K562 (cell line): ENCODE measurements around the gene FAM98C. TPM values are rescaled to one million over a fixed set of nuclear protein-coding genes. Genes with fewer than 3 reads are reported as not detected.

Experiments
- ATAC-seq: fragments of 200-7000 bp; cut with Tn5 transposase; 3 replicates; pipeline ENCODE4 v1.9.1; 2020; ENCODE audit warnings: moderate library complexity
- BruUV-seq: library from RNA; stranded (reverse); fragments of 400-500 nt; replicated peaks from 2 replicates; lab custom pipeline; 2021; lab: Mats Ljungman, UMichigan
- CTCF ChIA-PET: fragments of 300-600 bp; formaldehyde crosslinking; extraction: SDS; loops from one replicate; lab custom pipeline; 2021; ENCODE audit warnings: low intra/inter-chr PET ratio; lab: Yijun Ruan, JAX
- POLR2A ChIA-PET: fragments of 300-600, 350-650 bp; sonication (Branson Sonifier 250); formaldehyde crosslinking; extraction: SDS; loops from one replicate; lab custom pipeline; 2021; ENCODE audit warnings: antibody characterized with exemption, inconsistent platforms; lab: Yijun Ruan, JAX
- DNase-seq, 4 experiments: peaks; one replicate each; pipeline versions ENCODE4 v3.0.0 to v3.0.0-alpha.2; 2011 to 2018; ENCODE audit warnings: low spot score in 3 of 4, mixed read lengths in 3 of 4; ENCODE audit errors: extremely low read depth in 1 of 4
- FAIRE-seq: peaks from 2 replicates; lab custom pipeline; 2011; peaks lifted over from hg19 to GRCh38; lab: Jason Lieb, UNC
- H2AFZ ChIP-seq: 2 replicates; pipeline ENCODE4 v1.6.0; 2011; ENCODE audit warnings: low read depth, low read length, control low read depth, inconsistent platforms
- H3K27ac ChIP-seq: fragments of 200-600 bp; 3 replicates; pipeline ENCODE4 v1.8.0; 2011; ENCODE audit warnings: low read depth, mild to moderate bottlenecking, control low read depth, inconsistent platforms, low read length, moderate library complexity, mixed read lengths; ENCODE audit errors: extremely low read depth
- H3K27me3 ChIP-seq, 2 experiments: fragments of 300-600 bp in 1 of 2; 2 replicates in 1 of 2; 3 replicates in 1 of 2; pipeline versions ENCODE4 v1.6.0 to v1.8.0; 2011; ENCODE audit warnings: inconsistent platforms in 2 of 2, low read length in 2 of 2, mild to moderate bottlenecking in 1 of 2, mixed read lengths in 1 of 2, moderate library complexity in 1 of 2; ENCODE audit not compliant: control insufficient read depth in 2 of 2, insufficient read depth in 2 of 2
- H3K36me3 ChIP-seq: fragments of 300-600 bp; 3 replicates; pipeline ENCODE4 v1.8.0; 2011; ENCODE audit warnings: mild to moderate bottlenecking, low read length, inconsistent platforms; ENCODE audit not compliant: control insufficient read depth, insufficient read depth
- H3K4me1 ChIP-seq, 2 experiments: fragments of 200-600 bp in 1 of 2; replicated peaks in 1 of 2; 2 replicates in 1 of 2; 3 replicates in 1 of 2; pipeline versions ENCODE4 v1.5.1 to v1.8.0; 2011; ENCODE audit warnings: inconsistent platforms in 2 of 2, low read length in 2 of 2, mild to moderate bottlenecking in 1 of 2, mixed read lengths in 1 of 2, moderate library complexity in 1 of 2; ENCODE audit not compliant: control insufficient read depth in 2 of 2, insufficient read depth in 2 of 2
- H3K4me2 ChIP-seq: 2 replicates; pipeline ENCODE4 v1.6.1; 2011; ENCODE audit warnings: low read length, control low read depth, inconsistent platforms, mixed read lengths; ENCODE audit not compliant: insufficient read depth
- H3K4me3 ChIP-seq: fragments of 200-600 bp; sonication (generic), shearing (Covaris generic); 2 replicates; pipeline ENCODE4 v1.5.1; 2016; ENCODE audit warnings: control low read depth, inconsistent platforms
- H3K79me2 ChIP-seq: fragments of 200-600 bp; 3 replicates; pipeline ENCODE4 v1.8.0; 2011; ENCODE audit warnings: low read length, inconsistent platforms; ENCODE audit not compliant: control insufficient read depth, insufficient read depth
- H3K9ac ChIP-seq, 2 experiments: 2 replicates each; pipeline versions ENCODE4 v1.6.0 to v1.6.1; 2011; ENCODE audit warnings: low read depth in 2 of 2, low read length in 2 of 2, control low read depth in 1 of 2, inconsistent platforms in 1 of 2, mild to moderate bottlenecking in 1 of 2, mixed read lengths in 1 of 2; ENCODE audit not compliant: insufficient read depth in 1 of 2
- H3K9me1 ChIP-seq: one replicate; pipeline ENCODE4 v1.6.0; 2011; ENCODE audit warnings: inconsistent platforms, mild to moderate bottlenecking, low read length, moderate library complexity; ENCODE audit not compliant: control insufficient read depth, insufficient read depth
- H3K9me3 ChIP-seq: replicated peaks from 2 replicates; pipeline ENCODE4 v1.5.1; 2011; ENCODE audit warnings: low read depth, low read length, inconsistent platforms; ENCODE audit not compliant: control insufficient read depth, insufficient read depth
- H4K20me1 ChIP-seq: replicated peaks from 2 replicates; pipeline ENCODE4 v1.6.1; 2011; ENCODE audit warnings: low read length, inconsistent platforms, mixed read lengths; ENCODE audit not compliant: control insufficient read depth, insufficient read depth
- ADNP ChIP-seq: fragments of 200-800 bp; sonication (Bioruptor generic); IDR thresholded peaks from 2 replicates; pipeline ENCODE4 v1.6.1; 2016; ENCODE audit warnings: missing genetic modification characterization, missing compliant biosample characterization
- BCOR ChIP-seq: fragments of 450-650 bp; IDR thresholded peaks from 2 replicates; pipeline ENCODE4 v1.6.1; 2016
- CBX1 ChIP-seq: sonication (generic); IDR thresholded peaks from 2 replicates; pipeline ENCODE4 v1.6.1; 2016; ENCODE audit warnings: antibody characterized with exemption, low read depth, mild to moderate bottlenecking
- CHD4 ChIP-seq: fragments of 200-600 bp; sonication (generic); IDR thresholded peaks from 3 replicates; pipeline ENCODE4 v1.6.1; 2012; ENCODE audit warnings: low read depth, mild to moderate bottlenecking, mixed read lengths, low read length, inconsistent platforms; ENCODE audit not compliant: insufficient read depth, insufficient replicate concordance, poor library complexity, severe bottlenecking
- ESRRA ChIP-seq: fragments of 450-650 bp; IDR thresholded peaks from 2 replicates; pipeline ENCODE4 v1.6.1; 2014; ENCODE audit warnings: low read depth, mild to moderate bottlenecking, moderate library complexity, borderline replicate concordance
- FOXJ3 ChIP-seq: sonication (generic); formaldehyde crosslinking; IDR thresholded peaks from 2 replicates; pipeline ENCODE4 v1.4.0; 2020; ENCODE audit warnings: mild to moderate bottlenecking, missing genetic modification reagents
- HDAC2 ChIP-seq: fragments of 450-650 bp; IDR thresholded peaks from 2 replicates; pipeline ENCODE4 v1.6.1; 2016; ENCODE audit warnings: mild to moderate bottlenecking
- ILF3 ChIP-seq: fragments of 450-650 bp; IDR thresholded peaks from 2 replicates; pipeline ENCODE4 v1.6.1; 2018; ENCODE audit warnings: antibody characterized with exemption, mild to moderate bottlenecking, moderate library complexity, borderline replicate concordance
- KDM1A ChIP-seq, 2 experiments: fragments of 450-650 bp; IDR thresholded peaks; 2 replicates each; pipeline ENCODE4 v1.6.1; 2016; ENCODE audit warnings: mild to moderate bottlenecking in 2 of 2
- MYC ChIP-seq, 2 experiments: fragments of 250-450 bp in 1 of 2; sonication (Bioruptor Pico) in 1 of 2; IDR thresholded peaks; 2 replicates each; pipeline versions ENCODE4 v1.5.1 to v1.6.1; 2012 to 2021; ENCODE audit warnings: low read depth in 2 of 2, borderline replicate concordance in 1 of 2, improper control_type of control experiment in 1 of 2, low read length in 1 of 2, mild to moderate bottlenecking in 1 of 2, moderate library complexity in 1 of 2
- RBM25 ChIP-seq: fragments of 200-400 bp; formaldehyde crosslinking; IDR thresholded peaks from 2 replicates; pipeline ENCODE4 v1.6.1; 2018; ENCODE audit warnings: low read length, low read depth, moderate library complexity; ENCODE audit not compliant: severe bottlenecking
- RCOR1 ChIP-seq, 2 experiments: IDR thresholded peaks; 2 replicates each; pipeline ENCODE4 v1.6.1; 2012; ENCODE audit warnings: low read depth in 2 of 2, low read length in 2 of 2, borderline replicate concordance in 1 of 2, improper control_type of control experiment in 1 of 2
- SAP30 ChIP-seq: fragments of 200-600 bp; sonication (generic); IDR thresholded peaks from 2 replicates; pipeline ENCODE4 v1.6.1; 2012; ENCODE audit warnings: borderline replicate concordance, low read depth, mild to moderate bottlenecking, moderate library complexity, low read length, control low read depth, inconsistent platforms; ENCODE audit not compliant: insufficient read depth, poor library complexity, severe bottlenecking
- SMARCA5 ChIP-seq: fragments of 450-650 bp; IDR thresholded peaks from 2 replicates; pipeline ENCODE4 v1.6.1; 2016
- TAF15 ChIP-seq: fragments of 200-400 bp; formaldehyde crosslinking; IDR thresholded peaks from 2 replicates; pipeline ENCODE4 v1.6.1; 2017; ENCODE audit warnings: mild to moderate bottlenecking, low read depth, low read length, moderate library complexity
- ZNF175 ChIP-seq: fragments of 200-800 bp; sonication (Bioruptor generic); IDR thresholded peaks from 2 replicates; pipeline ENCODE4 v1.6.1; 2016; ENCODE audit warnings: low read depth, mild to moderate bottlenecking, missing genetic modification characterization, missing compliant biosample characterization
- ZNF263 ChIP-seq: sonication (generic); formaldehyde crosslinking; IDR thresholded peaks from 2 replicates; pipeline ENCODE4 v1.8.0; 2022; ENCODE audit warnings: mild to moderate bottlenecking, missing genetic modification reagents, borderline replicate concordance
- ZNF282 ChIP-seq: sonication (generic); formaldehyde crosslinking; IDR thresholded peaks from 2 replicates; pipeline ENCODE4 v1.8.1; 2023; ENCODE audit warnings: missing genetic modification reagents
- ZNF511 ChIP-seq: sonication (generic); formaldehyde crosslinking; IDR thresholded peaks from 2 replicates; pipeline ENCODE4 v1.8.0; 2022; ENCODE audit warnings: mild to moderate bottlenecking, missing genetic modification reagents
- ZNF668 ChIP-seq: fragments of 250-450 bp; sonication (Bioruptor Pico); IDR thresholded peaks from 2 replicates; pipeline ENCODE4 v1.8.0; 2022; ENCODE audit warnings: mild to moderate bottlenecking, inconsistent platforms
- WGBS: fragments of 100-300 bp; shearing (Covaris generic); methylation state at CpG from one replicate; pipeline ENCODE4 v1.1.6; 2016; ENCODE audit warnings: low coverage, mixed read lengths; ENCODE audit not compliant: insufficient coverage; ENCODE audit errors: missing lambda C conversion rate; 5-methylcytosine and 5-hydroxymethylcytosine counted together
- in situ Hi-C: fragments of 300-500 bp; cut with MboI; formaldehyde crosslinking; loops from 4 replicates; pipeline ENCODE4 v1.15.0; 2018; ENCODE audit warnings: inconsistent platforms, mixed read lengths
- intact Hi-C: fragments of 100-400 bp; cut with micrococcal nuclease; formaldehyde crosslinking; loops from 2 replicates; pipeline ENCODE4 v1.14.2; 2022
- polyA plus RNA-seq, 8 experiments: library from polyadenylated mRNA; depleted of rRNA in 4 of 8; stranded (reverse) in 5 of 8; unstranded in 3 of 8; fragments of >200 nt; fragmentation: Nextera tagmentation in 2 of 8; fragmentation: Illumina TruSeq in 1 of 8; extraction: Ambion mirVana in 2 of 8; extraction: Trizol in 1 of 8; gene quantifications; 2 replicates each; pipeline versions ENCODE4 v1.2.1 to v1.2.3, GENCODE V29; 2011 to 2014; ENCODE audit warnings: inconsistent platforms in 1 of 8, missing spikeins in 1 of 8
- total RNA-seq, 7 experiments: library from RNA; depleted of rRNA in 6 of 7; stranded (reverse); fragments of >200 nt in 6 of 7; fragmentation: Illumina TruSeq in 2 of 7; extraction: Trizol in 2 of 7; gene quantifications; 2 replicates each; pipeline versions ENCODE4 v1.2.1 to v1.2.3, GENCODE V29; 2011 to 2021; ENCODE audit warnings: low replicate concordance in 1 of 7
- TF ChIP-seq, protein P1 (sequence below), 3 experiments: fragments of 200-800 bp in 1 of 3; sonication (Bioruptor generic) in 1 of 3; sonication (generic) in 1 of 3; formaldehyde crosslinking in 1 of 3; IDR thresholded peaks; 2 replicates each; pipeline versions ENCODE4 v1.6.1 to v1.8.0; 2016 to 2022; ENCODE audit warnings: mild to moderate bottlenecking in 2 of 3, missing compliant biosample characterization in 2 of 3, missing genetic modification characterization in 2 of 3, missing genetic modification reagents in 1 of 3

Gene FAM98C
- total and polyA plus RNA-seq, 9 of the 15 experiments (the other 6 are each of a cell fraction or from before 2014, with no cell fraction given) = 1.7 to 43.8 (median 13.7) TPM

DNA sequence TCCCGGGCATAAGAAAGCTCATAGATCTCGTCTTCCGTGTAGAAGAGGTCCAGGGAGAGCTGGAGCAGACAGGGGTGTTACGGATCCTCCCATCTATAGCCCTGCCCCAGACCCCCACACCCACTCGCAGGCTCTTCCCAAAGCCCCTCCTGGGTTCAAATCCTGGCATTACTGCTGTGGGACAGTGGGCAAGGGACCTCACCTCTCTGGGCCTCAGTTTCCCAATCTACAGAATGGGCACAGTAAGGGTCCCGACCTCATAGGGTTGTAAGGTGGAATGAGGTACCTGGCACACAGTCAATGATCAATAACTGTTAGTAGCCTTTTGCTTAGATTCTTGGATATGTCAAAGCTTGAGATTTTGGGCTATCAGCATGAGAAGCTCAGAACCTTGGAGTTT, 10.5 kb downstream of the FAM98C start:
- Histone ChIP-seq H3K9ac (peak overlapping the region in 1 of 2 experiments; percentile 87; a peak in 2 of 4 replicates), H3K9me3 (no peaks in the 10 kb centered on the region), H3K27ac (peak overlapping the region; percentile 58), H3K79me2 (no peaks in the 10 kb centered on the region), H4K20me1 (no peaks in the 10 kb centered on the region), H3K36me3 (peaks cover 5% of the 10 kb centered on the region; the same call in 2 of the 3 replicates), H3K4me3 (no peak overlapping the region), H3K9me1 (peaks cover 2% of the 10 kb centered on the region), H3K4me1 (peaks cover 46 to 64% of the 10 kb centered on the region in 2 experiments), H3K4me2 (peak overlapping the region; percentile 70), H2AFZ (peak overlapping the region; percentile 21; the same call in 1 of the 2 replicates), H3K27me3 (no peaks in the 10 kb centered on the region)
- ATAC-seq (no peak), DNase-seq (no peak), FAIRE-seq (no peak)
- intact Hi-C loops (loop anchor here (5.0 kb wide), 1 partner anchor 94 kb away; no protein-coding TSS in a partner anchor), in situ Hi-C loops (no loop called here)
- BruUV-seq = no TSS peak
- POLR2A ChIA-PET = interaction anchor here (0.6 to 3.3 kb wide), 5 partner anchors 9 to 246 kb away, joined by 3 to 30 read pairs (median 3); partner anchors contain the start of gene FAM98C
- 26% methylated on average over 5 of the region's 6 CpGs for WGBS
- CTCF ChIA-PET = no interaction called here
- TF ChIP-seq CBX1 (peak; percentile 86; the same call in 1 of the 2 replicates), HDAC2 (peak; percentile 71; the same call in 1 of the 2 replicates), SAP30 (no peak), ESRRA (peak; percentile 30; the same call in 1 of the 2 replicates), RCOR1 (IDR thresholded peaks at IDR 0.05; ENCODE audit: borderline replicate concordance in 1 of 2, low read depth in 2 of 2, low read length in 2 of 2) (peak in 1 of 2 experiments; percentile 85; a peak in 2 of 4 replicates), ADNP (tag) (peak; percentile 98), ZNF282 (CRISPR knock-in tag) (no peak), ILF3 (no peak), KDM1A (IDR thresholded peaks at IDR 0.05) (peak; percentile 79 to 87), RBM25 (peak; percentile 96), MYC (IDR thresholded peaks at IDR 0.05; ENCODE audit: low read depth, low read length) (no peak), MYC (CRISPR knock-in tag; IDR thresholded peaks at IDR 0.05; ENCODE audit: borderline replicate concordance, low read depth) (no peak), TAF15 (no peak), ZNF668 (CRISPR knock-in tag) (no peak), ZNF175 (CRISPR knock-in tag) (no peak), SMARCA5 (peak; percentile 88; the same call in 1 of the 2 replicates), FOXJ3 (no peak), BCOR (peak; percentile 96), ZNF263 (CRISPR knock-in tag) (0 out of 2 replicates have a peak, but pooled peaks have one; percentile 23), CHD4 (peak; percentile 92), ZNF511 (no peak)
- TF ChIP-seq, protein P1, sequence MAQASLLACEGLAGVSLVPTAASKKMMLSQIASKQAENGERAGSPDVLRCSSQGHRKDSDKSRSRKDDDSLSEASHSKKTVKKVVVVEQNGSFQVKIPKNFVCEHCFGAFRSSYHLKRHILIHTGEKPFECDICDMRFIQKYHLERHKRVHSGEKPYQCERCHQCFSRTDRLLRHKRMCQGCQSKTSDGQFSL (CRISPR knock-in tag; IDR thresholded peaks at IDR 0.05) = peak; percentile 40; the same call in 1 of the 2 replicates
- TF ChIP-seq, protein P1 (tag; IDR thresholded peaks at IDR 0.05) = no peak
